Occipital lobe (tissue), 2 donors: ENCODE data around the gene BBC3. TPM values are rescaled to one million over a fixed set of nuclear protein-coding genes. Genes with fewer than 3 reads are reported as not detected.

ENCODE experiments used
- DNase-seq: peaks from one replicate; lab custom pipeline; 2025; lab: John Stamatoyannopoulos, UW
- total RNA-seq: library from RNA; depleted of rRNA; stranded (reverse); fragments of >200 nt; gene quantifications from one replicate; pipeline ENCODE4 v1.2.3, GENCODE V29; 2014

BBC3 gene
- total RNA-seq, 1 donor from 2014 or later = 13.4 TPM

DNA sequence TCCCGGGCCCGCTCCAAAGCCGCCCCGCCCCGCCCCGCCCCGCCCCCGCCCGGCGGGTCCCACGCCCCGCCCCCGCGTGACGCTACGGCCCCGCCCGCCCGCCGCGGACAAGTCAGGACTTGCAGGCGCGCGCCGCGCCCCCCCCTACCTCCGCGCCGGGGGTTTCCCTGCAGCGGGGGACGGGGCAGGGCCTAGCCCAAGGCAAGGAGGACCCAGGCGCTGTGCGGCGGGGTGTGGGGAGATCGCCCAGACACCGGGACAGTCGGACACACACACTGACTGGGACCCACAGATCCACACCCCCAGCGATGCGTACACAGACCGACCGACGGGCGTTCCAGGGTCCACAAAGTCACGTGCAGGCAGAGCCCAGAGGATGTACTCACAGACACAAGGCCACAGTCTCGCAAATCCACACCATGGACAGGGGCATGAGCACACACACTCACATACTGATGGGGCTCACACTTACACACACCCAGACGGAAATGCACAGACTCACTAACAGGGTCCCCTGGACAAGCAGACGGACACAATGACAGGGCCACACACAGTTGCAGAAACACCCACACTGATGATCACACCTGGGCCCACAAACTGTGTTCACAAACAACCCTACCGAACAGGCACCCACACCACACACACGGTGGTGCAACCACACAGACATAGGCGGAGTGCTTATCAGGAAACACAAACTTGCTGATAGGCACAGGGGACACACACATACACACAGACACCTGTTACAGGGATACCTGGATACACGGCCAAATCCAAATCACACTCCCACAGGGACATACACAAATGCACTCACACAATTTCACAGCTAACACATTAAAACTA lies 436 bp upstream of the BBC3 start:
- peak; percentile 82 for DNase-seq

DNA sequence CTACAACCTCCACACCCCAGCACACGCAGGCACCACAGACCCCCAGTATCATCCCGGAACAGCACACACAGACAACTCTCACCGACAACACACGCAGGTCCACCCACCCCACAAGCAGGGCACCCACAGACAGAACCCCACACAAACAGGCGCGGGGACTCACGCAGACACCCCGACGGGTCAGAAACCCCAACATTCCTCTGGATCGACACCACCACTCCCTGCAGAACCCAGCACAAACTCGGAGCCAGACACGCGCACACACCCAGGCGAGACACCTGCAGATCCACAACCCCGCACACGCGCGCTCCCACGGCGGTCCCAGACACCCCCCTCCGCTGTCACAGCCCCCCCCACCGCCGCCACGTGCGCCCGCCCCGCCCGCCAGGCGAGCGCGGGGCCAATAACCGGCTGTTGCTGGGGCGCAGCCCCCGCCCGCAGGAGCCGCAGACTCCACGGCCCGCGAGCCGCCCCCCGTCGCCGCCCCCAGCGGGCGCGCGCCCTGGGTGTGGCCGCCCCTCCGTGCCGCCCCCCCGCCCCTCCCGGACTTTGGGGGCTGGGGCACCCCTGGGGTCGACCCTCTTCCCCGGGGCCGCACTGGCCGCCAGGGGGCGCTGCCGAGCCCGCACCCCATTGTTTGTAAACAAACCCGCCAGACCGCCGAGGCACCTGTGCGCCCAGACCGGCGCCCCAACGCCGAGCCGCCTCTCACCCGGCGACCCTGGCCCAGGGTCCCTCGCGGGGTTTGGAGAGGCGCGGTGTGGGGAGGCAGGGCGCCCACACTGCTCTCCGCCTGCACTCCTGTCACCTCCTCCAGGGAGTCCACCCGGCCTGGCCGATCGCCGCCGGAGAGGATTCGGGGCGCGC lies 712 bp downstream of the BBC3 start:
- DNase-seq = peak; percentile 21

DNA sequence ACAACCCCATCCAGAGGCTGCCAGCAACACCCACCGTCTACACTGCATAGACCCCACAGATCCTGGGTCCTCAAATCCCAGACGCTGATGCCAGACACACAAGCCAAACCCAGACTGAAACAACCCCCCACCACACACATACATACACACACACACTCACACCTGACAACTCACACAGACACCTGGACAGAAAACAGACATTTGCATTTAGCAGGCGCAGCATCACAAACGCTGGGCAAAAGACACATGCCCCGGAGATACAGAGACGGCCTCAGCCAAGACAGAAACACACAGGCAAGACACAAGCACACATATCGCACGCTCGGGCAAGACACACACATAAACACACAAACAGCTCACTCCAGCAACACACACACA lies 1.3 kb downstream of the BBC3 start:
- peak; percentile 38 for DNase-seq

DNA sequence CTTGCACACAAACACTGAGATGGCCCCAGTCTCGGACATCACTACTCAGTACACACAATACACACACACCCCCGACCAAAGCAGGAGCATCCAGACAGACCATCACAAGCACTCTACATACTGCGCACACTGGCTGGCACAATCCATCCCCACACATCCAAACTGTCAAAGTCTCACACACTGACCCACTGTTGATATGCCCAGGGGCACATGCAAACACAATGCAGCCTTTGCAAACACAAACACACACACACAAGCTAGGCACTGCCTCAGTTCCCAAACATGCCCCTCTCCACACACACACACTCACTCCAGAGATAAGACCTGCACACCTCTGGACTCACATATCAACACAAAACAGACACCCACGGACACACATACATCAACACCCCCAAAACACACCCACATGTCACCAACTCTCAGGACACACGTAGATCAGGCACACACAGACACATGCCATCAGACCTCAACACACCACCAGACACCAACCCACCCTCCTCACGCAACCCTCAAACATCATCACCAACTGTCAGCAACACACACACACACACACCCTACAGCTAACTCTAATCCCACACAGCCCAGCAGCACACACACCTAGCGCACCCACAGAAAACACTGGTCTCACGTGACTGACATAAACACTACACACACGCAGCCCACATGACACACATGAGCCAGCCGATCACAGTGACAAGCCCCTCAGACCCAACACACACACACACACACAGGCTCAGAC lies 1.9 kb downstream of the BBC3 start:
- DNase-seq = no peak

DNA sequence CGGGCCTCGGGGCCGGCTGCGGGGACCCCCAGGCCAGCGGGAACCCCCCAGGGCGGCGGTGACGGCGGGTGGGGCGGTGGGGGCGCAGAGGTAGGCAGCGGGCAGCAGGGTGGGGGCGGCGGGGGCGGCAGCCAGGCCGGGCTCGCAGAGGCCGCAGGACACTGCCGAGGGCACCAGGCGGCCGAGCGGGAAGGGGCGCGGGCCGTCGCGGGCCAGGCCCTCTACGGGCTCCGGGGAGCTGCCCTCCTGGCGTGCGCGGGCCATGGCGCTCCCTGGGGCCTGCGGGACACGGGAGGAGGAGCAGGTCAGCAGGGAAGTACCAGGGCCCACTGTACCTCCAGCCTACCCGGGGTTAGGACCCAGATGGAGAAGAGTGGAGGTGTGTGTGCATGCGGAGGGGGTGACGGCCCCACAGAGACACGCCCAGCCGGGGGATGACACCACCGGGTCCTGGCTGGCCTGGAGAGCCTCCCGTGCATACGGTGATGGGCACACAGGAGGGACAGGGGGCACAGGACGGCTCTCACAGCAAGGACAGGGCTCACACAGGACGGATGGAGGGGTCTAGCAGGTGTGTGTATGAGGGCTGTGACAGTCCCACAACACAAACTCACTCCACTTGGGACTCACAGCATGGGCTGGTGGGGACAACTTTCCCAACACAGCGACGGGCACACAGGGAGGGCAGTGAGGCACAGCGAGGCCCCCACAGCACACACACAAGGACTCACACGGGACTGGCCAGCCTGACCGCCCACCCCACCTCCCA lies 2.6 kb downstream of the BBC3 start:
- no peak for DNase-seq

DNA sequence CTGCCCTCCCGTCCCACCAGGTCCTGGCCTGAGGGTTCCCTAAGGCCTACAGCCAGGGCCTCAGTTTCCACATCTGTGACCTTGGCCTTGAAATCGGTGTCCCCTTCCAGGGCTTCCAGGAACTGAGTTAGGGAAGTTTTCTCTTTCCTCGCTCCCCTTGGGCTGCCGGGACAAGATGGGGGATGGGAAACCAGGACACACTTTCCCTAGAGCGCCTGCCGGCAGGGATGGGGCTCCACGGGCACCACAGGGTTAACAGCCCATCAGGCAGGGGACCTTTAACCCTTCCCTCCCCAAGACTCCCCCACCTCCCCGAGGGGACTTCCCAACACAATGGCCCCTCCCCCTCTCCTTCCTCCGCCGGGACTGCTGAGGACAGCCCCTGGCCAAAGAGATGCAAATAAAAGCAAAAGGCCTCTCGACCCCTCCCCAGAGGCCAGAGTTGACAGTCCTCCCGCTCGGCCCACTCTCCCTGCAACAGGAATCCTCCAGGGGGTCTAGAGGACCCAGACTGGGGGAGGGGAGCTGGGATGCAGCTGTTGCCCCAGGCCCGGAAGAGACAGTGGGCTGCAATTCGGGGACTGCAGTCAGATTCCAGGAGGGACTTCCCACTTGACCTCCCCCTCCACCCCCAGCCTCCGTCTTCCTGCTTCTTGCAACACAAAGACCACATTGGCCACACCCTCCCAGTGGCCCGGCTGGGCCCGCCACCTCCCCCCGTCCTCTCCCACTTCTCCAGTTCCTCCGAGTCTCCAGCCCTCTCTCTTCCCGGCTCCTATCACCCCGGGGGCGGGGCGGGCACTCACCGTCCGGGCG lies 3.4 kb downstream of the BBC3 start:
- peak; percentile 40 for DNase-seq

DNA sequence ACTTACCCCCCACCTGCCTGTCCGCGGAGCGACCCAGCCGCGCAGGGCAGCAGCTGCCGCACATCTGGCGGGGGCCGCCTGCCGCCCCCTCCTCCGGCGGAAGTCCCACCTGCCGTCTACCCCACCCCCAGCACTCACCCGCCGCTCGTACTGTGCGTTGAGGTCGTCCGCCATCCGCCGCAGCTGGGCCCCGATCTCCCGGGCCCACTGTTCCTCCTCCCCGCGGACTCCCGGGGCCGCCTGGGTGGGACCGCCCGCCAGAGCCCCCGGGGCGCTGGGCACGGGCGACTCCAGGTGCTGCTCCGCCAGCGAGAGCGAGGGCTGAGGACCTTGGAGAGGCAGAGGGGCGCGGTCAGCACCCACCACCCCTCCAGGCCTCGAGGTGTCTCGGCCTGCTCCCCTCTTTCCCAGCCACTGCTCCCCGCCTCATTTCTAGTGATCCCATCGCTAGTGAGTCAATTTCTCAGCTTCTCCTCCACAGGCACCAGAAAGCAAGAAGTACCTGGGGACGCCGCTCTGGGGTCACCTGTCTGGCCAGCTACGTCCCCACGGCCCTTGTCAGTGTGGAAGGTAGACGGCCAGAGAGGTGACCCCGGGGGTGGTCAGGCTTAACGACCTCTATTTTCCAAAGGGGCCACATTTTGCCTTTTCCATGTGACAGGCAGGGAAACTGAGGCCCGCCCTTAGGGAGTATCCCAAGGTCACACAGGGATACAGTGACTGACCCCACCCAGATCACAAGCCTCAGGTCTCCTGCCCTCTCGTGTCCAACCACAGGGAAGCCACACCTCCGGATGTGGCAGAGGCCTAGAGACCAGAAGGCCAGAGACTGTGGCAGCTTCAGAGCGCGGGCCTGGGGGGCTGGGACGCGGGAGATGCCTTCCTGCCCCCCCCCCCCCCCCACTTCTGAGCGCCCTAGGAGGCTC lies 4.3 kb downstream of the BBC3 start:
- peak; percentile 64 for DNase-seq

DNA sequence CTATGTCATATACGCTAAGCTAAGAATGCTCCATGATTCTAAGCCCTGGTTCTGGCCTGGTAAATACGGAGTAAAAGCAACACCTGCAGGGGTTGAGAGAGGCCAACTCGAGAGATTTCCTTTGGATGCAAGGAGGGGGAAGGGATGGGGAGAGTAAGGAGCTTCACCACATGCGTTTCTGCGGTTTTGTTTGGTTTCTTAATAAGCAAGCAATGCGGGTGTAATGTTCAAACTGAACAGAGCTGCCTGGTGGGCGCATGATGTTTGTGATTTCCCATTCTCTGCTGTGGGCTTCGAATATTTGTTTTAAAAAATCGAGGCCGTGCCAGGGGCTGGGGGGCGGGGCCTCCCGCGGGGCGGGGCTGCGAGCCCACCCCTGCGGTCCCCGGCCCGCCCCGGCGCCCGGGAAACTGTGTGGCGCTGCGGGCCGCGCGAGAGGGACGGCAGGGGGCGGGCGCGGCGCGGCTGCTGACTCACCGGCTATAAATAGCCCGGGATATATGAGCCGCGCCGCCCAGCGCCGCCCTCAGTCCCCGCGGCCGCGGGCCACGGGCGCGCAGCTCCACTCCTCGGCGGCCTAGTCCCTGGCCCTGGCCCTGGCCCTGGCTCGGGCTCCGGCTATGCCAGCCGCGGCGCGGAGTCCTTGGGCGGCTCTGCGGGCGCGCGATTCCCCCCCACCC lies 5.1 kb downstream of the BBC3 start:
- peak; percentile 73 for DNase-seq

DNA sequence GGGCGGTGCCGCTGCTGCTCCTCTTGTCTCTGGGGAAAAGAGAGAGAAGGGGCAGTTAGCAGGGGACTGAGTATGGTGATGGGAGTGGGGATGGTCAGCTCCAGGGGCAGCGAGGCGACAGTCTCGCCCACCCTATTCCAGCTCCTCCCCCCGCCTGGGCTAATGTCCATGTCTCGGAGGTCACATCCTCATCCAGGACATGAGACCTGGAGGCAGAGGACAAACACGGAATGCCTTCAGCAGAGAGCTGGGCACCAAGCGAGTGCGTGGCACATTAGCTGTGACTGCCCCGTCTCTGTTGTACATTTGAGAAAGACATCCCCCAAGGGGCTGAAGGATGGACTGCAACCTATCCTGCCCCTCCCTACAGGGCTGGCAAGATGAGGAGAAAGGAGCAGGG lies 9.1 kb downstream of the BBC3 start:
- no peak for DNase-seq

DNA sequence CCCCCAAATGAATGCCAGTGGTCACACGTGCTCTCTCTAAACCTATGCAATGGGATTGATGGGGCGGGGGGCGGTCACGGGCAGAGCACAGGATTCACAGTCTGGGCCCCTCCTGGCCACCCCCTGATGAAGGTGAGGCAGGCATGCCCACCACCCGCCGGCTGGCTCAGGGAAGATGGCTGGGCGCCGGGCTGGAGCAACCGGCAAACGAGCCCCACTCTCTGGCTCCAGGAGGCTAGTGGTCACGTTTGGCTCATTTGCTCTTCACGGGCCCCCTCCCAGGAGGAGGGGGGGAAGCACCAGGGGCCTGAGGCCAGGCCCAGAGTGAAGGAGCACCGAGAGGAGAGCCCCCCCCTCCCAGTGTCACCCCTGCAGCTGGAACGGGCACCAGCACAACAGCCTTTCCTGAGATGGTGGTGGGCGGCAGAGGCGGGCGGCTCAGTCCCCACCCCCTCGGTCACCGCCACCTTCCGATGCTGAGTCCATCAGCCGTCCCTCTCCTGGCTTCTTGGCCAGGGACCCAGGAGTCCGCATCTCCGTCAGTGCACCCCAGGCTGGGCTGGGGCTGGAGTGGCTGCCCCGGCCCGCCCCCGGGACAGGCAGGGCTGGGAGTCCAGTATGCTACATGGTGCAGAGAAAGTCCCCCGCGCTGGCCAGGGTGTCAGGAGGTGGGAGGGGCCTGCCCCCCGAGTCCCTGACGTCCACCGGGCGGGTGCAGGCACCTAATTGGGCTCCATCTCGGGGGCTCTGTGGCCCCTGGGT lies 9.7 kb downstream of the BBC3 start:
- DNase-seq = no peak

DNA sequence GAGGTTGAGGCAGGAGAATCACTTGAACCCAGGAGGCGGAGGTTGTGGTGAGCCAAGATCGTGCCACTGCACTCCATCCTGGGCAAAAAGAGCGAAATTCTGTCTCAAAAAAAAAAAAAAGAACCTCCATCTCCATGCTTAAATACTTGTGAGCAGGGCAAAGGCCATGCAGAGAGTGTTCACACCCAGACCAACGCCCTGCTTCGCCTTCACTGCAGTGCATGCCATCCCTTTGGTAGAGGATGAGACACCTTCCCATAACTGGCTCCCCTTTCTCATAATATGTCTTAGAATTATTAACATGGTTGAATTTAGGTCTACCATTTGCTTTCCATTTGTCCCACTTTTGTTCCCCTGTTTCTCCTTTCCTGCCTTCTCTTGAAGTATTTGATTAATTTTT lies 15.4 kb downstream of the BBC3 start:
- DNase-seq = no peak

DNA sequence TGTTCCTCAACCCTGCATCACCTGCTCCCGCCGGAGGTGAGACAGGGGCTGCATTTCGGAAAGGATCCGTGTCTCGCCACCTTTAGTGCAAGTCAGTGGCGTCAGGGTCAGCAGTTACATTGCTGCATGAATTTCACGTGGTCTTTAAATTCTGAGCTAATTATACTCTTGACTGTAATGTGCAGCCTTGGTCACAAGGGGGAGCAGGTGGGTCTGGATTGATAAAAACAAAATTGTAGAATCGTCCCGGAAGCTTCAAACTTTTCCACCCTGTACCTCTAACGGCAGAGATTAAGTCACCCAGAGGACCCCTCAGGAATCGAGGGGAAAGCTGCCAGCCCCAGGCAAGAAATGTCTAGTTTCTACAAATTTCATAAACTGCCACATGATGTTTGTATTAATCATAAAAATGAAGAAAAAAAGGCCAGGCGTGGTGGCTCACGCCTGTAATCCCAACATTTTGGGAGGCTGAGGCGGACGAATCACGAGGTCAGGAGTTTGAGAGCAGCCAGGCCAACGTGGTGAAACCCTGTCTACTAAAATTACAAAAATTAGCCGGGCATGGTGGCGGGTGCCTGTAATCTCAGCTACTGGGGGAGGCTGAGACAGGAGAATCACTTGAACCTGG lies 20.2 kb downstream of the BBC3 start:
- peak; percentile 20 for DNase-seq

DNA sequence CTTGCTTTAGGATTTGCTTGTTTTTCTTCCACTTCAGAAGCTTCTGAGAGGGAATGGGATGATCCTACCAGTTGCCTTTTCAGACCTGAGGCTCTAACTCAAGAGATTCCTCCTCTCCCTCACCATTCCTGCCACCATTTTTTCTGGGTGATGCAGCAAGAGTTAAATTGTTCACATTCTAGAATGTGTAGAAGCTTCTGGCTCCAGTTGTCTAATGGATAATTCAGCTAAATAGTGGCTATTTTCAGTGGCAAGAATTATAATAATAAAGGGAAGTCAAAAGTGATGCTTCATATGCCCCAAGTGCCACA lies 20.9 kb downstream of the BBC3 start:
- DNase-seq = no peak

DNA sequence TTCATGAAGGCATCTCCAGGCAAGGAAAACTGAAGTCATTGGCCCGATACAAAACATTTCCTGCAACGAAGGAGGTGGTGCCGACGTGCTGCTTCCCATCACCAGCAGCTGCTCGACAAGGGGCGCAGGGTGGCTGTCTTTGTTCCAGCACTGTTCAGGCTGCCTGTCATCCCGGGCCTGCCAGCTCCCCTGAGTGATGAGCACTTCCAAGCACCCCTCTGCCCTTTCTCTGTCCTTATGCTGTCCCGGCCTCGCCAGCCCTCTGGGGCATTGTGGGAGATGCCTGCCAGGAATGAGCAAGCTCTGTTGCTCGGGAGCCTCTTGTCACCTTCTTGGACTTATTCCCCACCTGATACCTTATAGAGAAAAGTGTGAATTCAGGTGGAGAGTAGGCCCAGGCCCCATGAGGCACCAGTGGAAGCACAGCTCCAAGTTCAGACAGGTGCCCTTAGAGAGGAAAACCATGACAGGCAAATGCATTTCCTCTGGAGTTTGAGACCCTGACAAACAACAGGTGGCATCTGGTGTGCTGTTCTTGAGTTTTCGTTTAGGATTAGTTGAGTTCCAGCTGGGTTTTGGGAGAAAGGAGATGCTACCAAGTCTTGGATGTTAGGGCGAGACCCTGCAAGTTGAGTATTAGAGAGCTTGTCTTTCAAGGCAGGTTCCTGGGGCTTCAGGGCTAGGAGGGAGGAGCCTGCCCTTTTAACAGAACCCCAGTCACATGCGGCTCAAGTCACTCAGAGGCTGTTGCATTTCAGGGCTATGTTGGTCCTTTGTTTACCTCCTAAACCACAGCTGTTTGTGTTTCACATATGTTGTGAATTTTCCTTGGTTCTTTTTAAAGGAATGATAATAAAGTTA lies 21.4 kb downstream of the BBC3 start:
- no peak for DNase-seq

DNA sequence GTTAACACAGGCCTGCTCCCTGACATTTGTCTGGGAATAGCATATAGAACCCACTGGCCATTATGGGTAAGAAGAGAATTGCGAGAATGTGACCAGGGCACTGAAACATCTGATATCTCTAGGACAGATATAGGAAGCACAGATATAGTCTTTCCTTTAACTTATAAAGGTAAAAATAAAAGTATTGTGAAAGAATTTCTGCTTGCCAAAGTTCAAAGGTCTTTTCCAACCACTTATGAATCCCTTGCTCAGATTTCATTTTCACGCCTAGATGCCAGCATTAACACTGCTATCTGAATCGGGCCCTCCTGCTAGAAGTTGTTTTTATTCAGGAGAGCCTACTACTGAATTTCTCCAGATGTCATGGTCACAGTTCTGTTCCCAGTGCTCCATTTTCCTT lies 27.7 kb downstream of the BBC3 start:
- no peak for DNase-seq

DNA sequence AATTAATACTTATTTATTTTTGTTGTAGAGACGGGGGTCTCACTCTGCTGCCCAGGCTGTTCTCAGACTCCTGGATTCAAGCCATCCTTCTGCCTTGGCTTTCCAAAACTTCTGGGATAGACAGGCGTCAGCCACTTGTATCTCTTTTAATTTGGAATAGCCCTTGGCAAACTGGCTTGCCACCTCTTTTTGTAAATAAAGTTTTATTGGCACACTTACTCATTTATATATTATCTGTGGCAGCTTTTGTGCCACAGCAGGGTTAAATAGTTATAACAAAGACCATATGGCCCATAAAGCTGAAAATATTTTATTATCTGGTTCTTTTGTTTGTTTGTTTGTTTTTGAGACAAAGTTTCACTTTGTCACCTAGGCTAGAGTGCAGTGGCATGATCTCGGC lies 30.5 kb downstream of the BBC3 start:
- DNase-seq = no peak

DNA sequence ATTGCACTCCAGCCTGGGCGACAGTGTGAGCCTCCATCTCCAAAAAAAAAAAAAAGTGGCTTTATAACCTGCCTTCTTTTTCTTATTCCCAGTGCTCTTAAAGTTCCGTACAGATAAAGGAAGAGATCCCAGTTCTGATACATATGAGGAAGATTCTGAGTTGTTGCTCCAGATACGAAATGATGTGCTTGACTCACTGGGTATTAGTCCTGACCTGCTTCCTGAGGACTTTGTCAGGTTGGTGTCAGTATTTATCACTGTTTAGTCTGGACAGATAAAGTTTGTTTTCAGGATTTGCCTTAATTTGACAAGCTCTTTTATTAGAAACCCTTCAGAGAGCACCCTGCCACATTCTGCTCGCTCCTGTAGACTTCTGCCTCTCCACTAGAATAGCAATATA lies 33.9 kb downstream of the BBC3 start:
- no peak for DNase-seq
